ENCODE results near the gene MGRN1.

MGRN1 gene

DNA sequence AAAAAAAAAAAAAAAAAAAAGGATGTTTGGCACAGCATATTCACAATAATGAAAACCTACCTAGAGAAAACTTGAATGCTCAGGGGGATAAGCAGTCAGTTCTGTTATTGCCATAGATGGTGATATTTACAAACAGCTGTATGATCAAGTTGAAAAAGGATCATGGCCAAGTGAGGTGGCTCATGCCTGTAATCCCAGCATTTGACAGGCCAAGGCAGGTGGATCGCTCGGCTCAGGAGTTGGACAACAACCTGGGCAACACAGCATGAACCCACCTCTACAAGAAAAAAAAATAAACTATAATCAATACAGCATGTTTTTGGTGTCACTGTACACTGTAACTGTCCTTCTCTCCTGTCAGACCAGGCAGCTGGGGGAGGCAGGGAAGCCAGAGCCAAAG lies 90.4 kb downstream of the MGRN1 start:
- no peak for DNase-seq (ENCODE audit: low read depth)
- TF ChIP-seq, protein P1, sequence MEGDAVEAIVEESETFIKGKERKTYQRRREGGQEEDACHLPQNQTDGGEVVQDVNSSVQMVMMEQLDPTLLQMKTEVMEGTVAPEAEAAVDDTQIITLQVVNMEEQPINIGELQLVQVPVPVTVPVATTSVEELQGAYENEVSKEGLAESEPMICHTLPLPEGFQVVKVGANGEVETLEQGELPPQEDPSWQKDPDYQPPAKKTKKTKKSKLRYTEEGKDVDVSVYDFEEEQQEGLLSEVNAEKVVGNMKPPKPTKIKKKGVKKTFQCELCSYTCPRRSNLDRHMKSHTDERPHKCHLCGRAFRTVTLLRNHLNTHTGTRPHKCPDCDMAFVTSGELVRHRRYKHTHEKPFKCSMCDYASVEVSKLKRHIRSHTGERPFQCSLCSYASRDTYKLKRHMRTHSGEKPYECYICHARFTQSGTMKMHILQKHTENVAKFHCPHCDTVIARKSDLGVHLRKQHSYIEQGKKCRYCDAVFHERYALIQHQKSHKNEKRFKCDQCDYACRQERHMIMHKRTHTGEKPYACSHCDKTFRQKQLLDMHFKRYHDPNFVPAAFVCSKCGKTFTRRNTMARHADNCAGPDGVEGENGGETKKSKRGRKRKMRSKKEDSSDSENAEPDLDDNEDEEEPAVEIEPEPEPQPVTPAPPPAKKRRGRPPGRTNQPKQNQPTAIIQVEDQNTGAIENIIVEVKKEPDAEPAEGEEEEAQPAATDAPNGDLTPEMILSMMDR (IDR thresholded peaks at IDR 0.05; ENCODE audit: control insufficient read depth, insufficient read depth, low read depth, low read length, missing control alignments) = no peak
- no peak overlapping the region for H3K4me3 ChIP-seq (ENCODE audit: control insufficient read depth, low read depth, low read length)

- DNase-seq (ENCODE audit: low read depth) = no peak
- TF ChIP-seq, protein P1 (IDR thresholded peaks at IDR 0.05; ENCODE audit: control insufficient read depth, insufficient read depth, low read depth, low read length, missing control alignments) = no peak
- H3K4me3 ChIP-seq (ENCODE audit: control insufficient read depth, low read depth, low read length) = no peak overlapping the region
Measured at GRCh38 chr16:4718466-4718865, 93.8 kb downstream of the MGRN1 start.

GRCh38 chr16:4723071-4723767 lies 98.6 kb downstream of the MGRN1 start:
- DNase-seq (ENCODE audit: low read depth) = no peak
- no peak overlapping the region for H3K4me3 ChIP-seq (ENCODE audit: control insufficient read depth, low read depth, low read length)
- TF ChIP-seq, protein P1 (IDR thresholded peaks at IDR 0.05; ENCODE audit: control insufficient read depth, insufficient read depth, low read depth, low read length, missing control alignments) = no peak

DNA sequence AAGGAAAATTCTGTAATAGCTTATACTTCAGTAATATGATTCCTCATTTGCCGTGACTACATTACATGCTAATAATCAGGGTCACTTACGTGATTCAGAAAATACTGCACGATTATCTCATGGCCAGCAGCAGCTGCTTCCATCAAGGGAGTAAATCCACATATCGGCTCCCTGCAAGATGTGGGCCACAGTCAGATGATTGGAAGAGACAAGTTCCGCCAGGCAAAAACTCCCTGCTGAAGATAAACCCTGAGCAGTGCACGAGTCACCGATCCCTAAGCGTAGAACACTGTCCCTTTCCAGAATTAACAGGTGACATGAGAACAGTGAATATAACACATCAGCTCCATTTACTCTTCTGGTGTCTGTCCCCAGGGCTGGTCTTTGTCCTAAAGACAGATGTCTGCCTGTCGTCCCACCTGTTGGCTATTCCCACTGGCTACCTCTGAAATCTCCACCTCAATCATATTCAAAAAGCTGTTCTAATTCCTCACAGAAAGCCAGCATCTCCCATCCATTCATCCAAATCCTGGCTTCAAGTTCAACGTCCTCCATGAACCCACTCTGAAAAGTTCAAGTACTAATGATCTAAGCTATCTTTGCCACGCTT lies 100.1 kb downstream of the MGRN1 start:
- DNase-seq (ENCODE audit: low read depth) = no peak
- no peak overlapping the region for H3K4me3 ChIP-seq (ENCODE audit: control insufficient read depth, low read depth, low read length)
- TF ChIP-seq, protein P1 (IDR thresholded peaks at IDR 0.05; ENCODE audit: control insufficient read depth, insufficient read depth, low read depth, low read length, missing control alignments) = no peak

- H3K4me3 ChIP-seq (ENCODE audit: control insufficient read depth, low read depth, low read length) = no peak overlapping the region
- DNase-seq (ENCODE audit: low read depth) = no peak
- TF ChIP-seq, protein P1 (IDR thresholded peaks at IDR 0.05; ENCODE audit: control insufficient read depth, insufficient read depth, low read depth, low read length, missing control alignments) = no peak
Measured at GRCh38 chr16:4726616-4727015, 102.0 kb downstream of the MGRN1 start.

GRCh38 chr16:4728676-4729075 lies 104.0 kb downstream of the MGRN1 start:
- TF ChIP-seq, protein P1 (IDR thresholded peaks at IDR 0.05; ENCODE audit: control insufficient read depth, insufficient read depth, low read depth, low read length, missing control alignments) = no peak
- no peak overlapping the region for H3K4me3 ChIP-seq (ENCODE audit: control insufficient read depth, low read depth, low read length)
- DNase-seq (ENCODE audit: low read depth) = no peak
